ENCODE results near the gene RBM38.
"Not testable (repeated sequence)": the region's sequence is repeated elsewhere in the genome, so short reads cannot be mapped to it uniquely, and the experiment has no call there.

RBM38 gene

GRCh38 chr20:57416296-57417022 is 25.3 kb downstream of the RBM38 start:
- H3K4me3 ChIP-seq (ENCODE audit: low read depth, low read length), result no peak overlapping the region

- H3K4me3 ChIP-seq (ENCODE audit: low read depth, low read length), result no peak overlapping the region
Measured at GRCh38 chr20:57417051-57417689, 26.0 kb downstream of the RBM38 start.

GRCh38 chr20:57417830-57418780 is 26.9 kb downstream of the RBM38 start:
- H3K4me3 ChIP-seq (ENCODE audit: low read depth, low read length), result no peak overlapping the region

- H3K4me3 ChIP-seq (ENCODE audit: low read depth, low read length), result not testable (repeated sequence)
Measured at GRCh38 chr20:57419479-57419878, 28.3 kb downstream of the RBM38 start.

GRCh38 chr20:57420571-57421252 is 29.5 kb downstream of the RBM38 start:
- no peak overlapping the region for H3K4me3 ChIP-seq (ENCODE audit: low read depth, low read length)

- H3K4me3 ChIP-seq (ENCODE audit: low read depth, low read length), result no peak overlapping the region
Measured at GRCh38 chr20:57421253-57422220, 30.3 kb downstream of the RBM38 start.

- no peak overlapping the region for H3K4me3 ChIP-seq (ENCODE audit: low read depth, low read length)
Measured at GRCh38 chr20:57422254-57422653, 31.1 kb downstream of the RBM38 start.

GRCh38 chr20:57425150-57426013 is 34.2 kb downstream of the RBM38 start:
- no peak overlapping the region for H3K4me3 ChIP-seq (ENCODE audit: low read depth, low read length)

- H3K4me3 ChIP-seq (ENCODE audit: low read depth, low read length), result no peak overlapping the region
Measured at GRCh38 chr20:57426271-57426689, 35.1 kb downstream of the RBM38 start.

GRCh38 chr20:57426831-57427230 is 35.6 kb downstream of the RBM38 start:
- H3K4me3 ChIP-seq (ENCODE audit: low read depth, low read length), result no peak overlapping the region

- no peak overlapping the region for H3K4me3 ChIP-seq (ENCODE audit: low read depth, low read length)
Measured at GRCh38 chr20:57428324-57429158, 37.3 kb downstream of the RBM38 start.

GRCh38 chr20:57429159-57429496 is 37.9 kb downstream of the RBM38 start:
- H3K4me3 ChIP-seq (ENCODE audit: low read depth, low read length), result no peak overlapping the region

- no peak overlapping the region for H3K4me3 ChIP-seq (ENCODE audit: low read depth, low read length)
Measured at GRCh38 chr20:57429580-57430200, 38.5 kb downstream of the RBM38 start.

- H3K4me3 ChIP-seq (ENCODE audit: low read depth, low read length), result not testable (repeated sequence)
Measured at GRCh38 chr20:57430201-57430596, 39.0 kb downstream of the RBM38 start.

- no peak overlapping the region for H3K4me3 ChIP-seq (ENCODE audit: low read depth, low read length)
Measured at GRCh38 chr20:57431539-57431835, 40.3 kb downstream of the RBM38 start.

- no peak overlapping the region for H3K4me3 ChIP-seq (ENCODE audit: low read depth, low read length)
Measured at GRCh38 chr20:57432480-57432861, 41.3 kb downstream of the RBM38 start.

GRCh38 chr20:57432862-57433491 is 41.8 kb downstream of the RBM38 start:
- no peak overlapping the region for H3K4me3 ChIP-seq (ENCODE audit: low read depth, low read length)

Measured in iPS-11a (cell line).